HL-60 (cell line): Measurements from ENCODE around the gene TRIM28.
A peak's percentile ranks its signal among the peaks of the same experiment; 100 is the strongest.

Source experiments
- CTCF ChIP-seq: IDR thresholded peaks from one replicate; pipeline ENCODE4 v1.5.1; 2011; ENCODE audit warnings: low read length, control low read depth, inconsistent platforms; ENCODE audit not compliant: insufficient read depth
- POLR2AphosphoS5 ChIP-seq: IDR thresholded peaks from 2 replicates; pipeline ENCODE4 v1.6.1; 2012; ENCODE audit warnings: low read depth
- TF ChIP-seq, protein P1 (sequence below): IDR thresholded peaks from 2 replicates; pipeline ENCODE4 v1.6.1; 2012; ENCODE audit warnings: low read depth; ENCODE audit not compliant: insufficient replicate concordance

DNA sequence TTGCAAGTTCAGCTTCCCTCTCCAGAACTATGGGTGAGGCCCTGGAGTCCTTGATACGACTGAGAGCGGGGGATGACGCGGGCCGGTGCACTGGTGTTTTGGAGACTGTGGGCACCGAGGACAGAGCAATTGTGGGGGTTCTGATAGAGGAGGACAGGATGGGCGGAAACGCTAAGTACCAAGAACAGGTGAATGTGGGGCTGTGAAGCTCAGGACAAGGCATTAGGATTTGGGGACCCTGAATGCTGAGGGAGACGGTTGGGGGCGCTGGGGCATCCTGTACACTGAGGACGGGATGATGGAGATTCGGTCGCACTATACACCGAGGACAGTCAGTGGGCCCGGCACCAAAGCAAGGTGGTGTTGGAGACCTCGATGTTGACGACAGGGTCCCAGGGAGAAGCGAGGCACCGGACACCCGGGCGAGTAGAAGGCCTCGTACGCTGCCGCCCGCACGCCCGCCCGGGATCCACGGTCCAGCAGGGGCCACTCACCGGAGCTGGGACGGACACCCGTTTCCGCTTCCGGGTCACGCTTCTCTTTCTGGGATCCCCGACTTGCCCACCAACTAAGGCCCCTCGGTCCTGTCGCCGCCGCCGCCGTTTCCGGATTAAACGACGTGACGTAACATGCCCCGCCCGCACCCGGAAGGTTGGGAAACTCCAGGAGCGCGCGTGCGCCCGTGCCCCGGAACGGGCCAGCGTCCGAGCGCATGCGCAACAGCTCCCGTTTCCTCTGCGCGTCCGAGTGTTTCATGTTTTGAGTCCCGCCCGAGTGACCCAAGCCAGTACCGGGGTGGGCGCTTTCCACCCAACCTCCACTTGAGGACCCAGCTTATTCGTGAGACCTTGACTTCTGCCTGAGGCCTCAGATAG is 10.9 kb downstream of the TRIM28 start, which contains the start of gene CHMP2A:
- TF ChIP-seq CTCF = no peak
- peak; percentile 96 for TF ChIP-seq POLR2AphosphoS5
- TF ChIP-seq, protein P1, sequence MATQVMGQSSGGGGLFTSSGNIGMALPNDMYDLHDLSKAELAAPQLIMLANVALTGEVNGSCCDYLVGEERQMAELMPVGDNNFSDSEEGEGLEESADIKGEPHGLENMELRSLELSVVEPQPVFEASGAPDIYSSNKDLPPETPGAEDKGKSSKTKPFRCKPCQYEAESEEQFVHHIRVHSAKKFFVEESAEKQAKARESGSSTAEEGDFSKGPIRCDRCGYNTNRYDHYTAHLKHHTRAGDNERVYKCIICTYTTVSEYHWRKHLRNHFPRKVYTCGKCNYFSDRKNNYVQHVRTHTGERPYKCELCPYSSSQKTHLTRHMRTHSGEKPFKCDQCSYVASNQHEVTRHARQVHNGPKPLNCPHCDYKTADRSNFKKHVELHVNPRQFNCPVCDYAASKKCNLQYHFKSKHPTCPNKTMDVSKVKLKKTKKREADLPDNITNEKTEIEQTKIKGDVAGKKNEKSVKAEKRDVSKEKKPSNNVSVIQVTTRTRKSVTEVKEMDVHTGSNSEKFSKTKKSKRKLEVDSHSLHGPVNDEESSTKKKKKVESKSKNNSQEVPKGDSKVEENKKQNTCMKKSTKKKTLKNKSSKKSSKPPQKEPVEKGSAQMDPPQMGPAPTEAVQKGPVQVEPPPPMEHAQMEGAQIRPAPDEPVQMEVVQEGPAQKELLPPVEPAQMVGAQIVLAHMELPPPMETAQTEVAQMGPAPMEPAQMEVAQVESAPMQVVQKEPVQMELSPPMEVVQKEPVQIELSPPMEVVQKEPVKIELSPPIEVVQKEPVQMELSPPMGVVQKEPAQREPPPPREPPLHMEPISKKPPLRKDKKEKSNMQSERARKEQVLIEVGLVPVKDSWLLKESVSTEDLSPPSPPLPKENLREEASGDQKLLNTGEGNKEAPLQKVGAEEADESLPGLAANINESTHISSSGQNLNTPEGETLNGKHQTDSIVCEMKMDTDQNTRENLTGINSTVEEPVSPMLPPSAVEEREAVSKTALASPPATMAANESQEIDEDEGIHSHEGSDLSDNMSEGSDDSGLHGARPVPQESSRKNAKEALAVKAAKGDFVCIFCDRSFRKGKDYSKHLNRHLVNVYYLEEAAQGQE = no peak
